Hepatocyte (in vitro differentiated cells): Measurements from ENCODE around the gene PAM. TPM values are rescaled to one million over a fixed set of nuclear protein-coding genes. Genes with fewer than 3 reads are reported as not detected.

ENCODE experiments used
- DNase-seq: peaks from one replicate; pipeline ENCODE4 v3.0.0-alpha.2; 2016; ENCODE audit warnings: low spot score
- H2AFZ ChIP-seq: fragments of 200-600 bp; sonication (generic); 2 replicates; pipeline ENCODE4 v1.6.0; 2016; ENCODE audit warnings: antibody characterized with exemption, mild to moderate bottlenecking
- H3K27ac ChIP-seq: fragments of 200-600 bp; sonication (generic); 2 replicates; pipeline ENCODE4 v1.5.1; 2016; ENCODE audit warnings: mild to moderate bottlenecking
- H3K27me3 ChIP-seq: fragments of 200-600 bp; sonication (generic); 2 replicates; pipeline ENCODE4 v1.6.1; 2016
- H3K36me3 ChIP-seq: fragments of 200-600 bp; sonication (generic); replicated peaks from 2 replicates; pipeline ENCODE4 v1.5.1; 2016; ENCODE audit warnings: low read depth; ENCODE audit not compliant: insufficient read depth
- H3K4me1 ChIP-seq: fragments of 200-600 bp; sonication (generic); 2 replicates; pipeline ENCODE4 v1.5.1; 2016; ENCODE audit warnings: mild to moderate bottlenecking, moderate library complexity; ENCODE audit not compliant: insufficient read depth
- H3K4me2 ChIP-seq: fragments of 200-600 bp; sonication (generic); 2 replicates; pipeline ENCODE4 v1.6.0; 2016
- H3K4me3 ChIP-seq: fragments of 200-600 bp; sonication (generic); 2 replicates; pipeline ENCODE4 v1.5.1; 2016; ENCODE audit warnings: mild to moderate bottlenecking
- H3K79me2 ChIP-seq: fragments of 200-600 bp; sonication (generic); 2 replicates; pipeline ENCODE4 v1.6.0; 2017; ENCODE audit warnings: mild to moderate bottlenecking
- H3K9me2 ChIP-seq: fragments of 200-600 bp; sonication (generic); replicated peaks from 2 replicates; pipeline ENCODE4 v1.6.0; 2017; ENCODE audit warnings: mild to moderate bottlenecking; ENCODE audit not compliant: insufficient read depth
- H3K9me3 ChIP-seq: fragments of 200-600 bp; sonication (generic); 2 replicates; pipeline ENCODE4 v1.5.1; 2016; ENCODE audit warnings: low read depth, mild to moderate bottlenecking
- H4K20me1 ChIP-seq: fragments of 200-600 bp; sonication (generic); 2 replicates; pipeline ENCODE4 v1.6.0; 2016; ENCODE audit warnings: mild to moderate bottlenecking; ENCODE audit not compliant: insufficient read depth, poor library complexity, severe bottlenecking
- CTCF ChIP-seq: fragments of 200-600 bp; sonication (generic); IDR thresholded peaks from 2 replicates; pipeline ENCODE4 v1.5.1; 2016; ENCODE audit warnings: antibody characterized with exemption, mild to moderate bottlenecking; ENCODE audit not compliant: poor library complexity
- EZH2 ChIP-seq: fragments of 200-600 bp; sonication (generic); IDR thresholded peaks from 2 replicates; pipeline ENCODE4 v1.6.1; 2016; ENCODE audit warnings: antibody characterized with exemption, mild to moderate bottlenecking, borderline replicate concordance
- EZH2phosphoT487 ChIP-seq: fragments of 200-600 bp; sonication (generic); IDR thresholded peaks from one replicate; pipeline ENCODE4 v1.6.1; 2018; ENCODE audit warnings: antibody characterized with exemption, mild to moderate bottlenecking, low read depth, moderate library complexity; ENCODE audit not compliant: unreplicated experiment, severe bottlenecking
- WGBS: methylation state at CpG from one replicate; pipeline ENCODE4 v1.1.6; 2016; ENCODE audit warnings: low lambda C conversion rate; ENCODE audit errors: missing lambda C conversion rate; 5-methylcytosine and 5-hydroxymethylcytosine counted together
- polyA plus RNA-seq: library from polyadenylated mRNA; unstranded; fragments of >200 nt; fragmentation: Nextera tagmentation; extraction: Ambion mirVana; gene quantifications from 2 replicates; pipeline ENCODE4 v1.2.1, GENCODE V29; 2016
- total RNA-seq: library from RNA; depleted of rRNA; stranded (reverse); fragments of >200 nt; gene quantifications from 2 replicates; pipeline ENCODE4 v1.2.3, GENCODE V29; 2014

Gene PAM
- total and polyA plus RNA-seq, 2 experiments from 2014 or later = 118 to 158 TPM

GRCh38 chr5:102975045-102975444 is 219.9 kb downstream of the PAM start:
- H2AFZ ChIP-seq = no peak overlapping the region
- WGBS = 93% methylated on average over 4 of the region's 4 CpGs
- DNase-seq = no peak
- no peak overlapping the region for H3K4me2 ChIP-seq
- no peak overlapping the region for H3K4me3 ChIP-seq
- H3K27me3 ChIP-seq = no peaks in the 10 kb centered on the region
- H4K20me1 ChIP-seq = no peaks in the 10 kb centered on the region
- no peak overlapping the region for H3K27ac ChIP-seq
- TF ChIP-seq EZH2phosphoT487 (no peak), EZH2 (no peak), CTCF (no peak)
- H3K4me1 ChIP-seq = no peaks in the 10 kb centered on the region
- H3K36me3 ChIP-seq = no peaks in the 10 kb centered on the region
- no peaks in the 10 kb centered on the region for H3K9me3 ChIP-seq
- no peaks in the 10 kb centered on the region for H3K9me2 ChIP-seq
- H3K79me2 ChIP-seq = no peaks in the 10 kb centered on the region

GRCh38 chr5:102975457-102976182 is 220.5 kb downstream of the PAM start:
- H3K9me3 ChIP-seq = no peaks in the 10 kb centered on the region
- no peaks in the 10 kb centered on the region for H3K27me3 ChIP-seq
- H3K4me2 ChIP-seq = no peak overlapping the region
- H3K4me3 ChIP-seq = no peak overlapping the region
- no peaks in the 10 kb centered on the region for H3K36me3 ChIP-seq
- no peak overlapping the region for H3K27ac ChIP-seq
- H3K9me2 ChIP-seq = no peaks in the 10 kb centered on the region
- DNase-seq = no peak
- 94% methylated on average over 3 of the region's 3 CpGs for WGBS
- H3K4me1 ChIP-seq = no peaks in the 10 kb centered on the region
- H3K79me2 ChIP-seq = no peaks in the 10 kb centered on the region
- no peak for TF ChIP-seq EZH2phosphoT487
- no peak for TF ChIP-seq EZH2
- no peak for TF ChIP-seq CTCF
- H2AFZ ChIP-seq = no peak overlapping the region
- no peaks in the 10 kb centered on the region for H4K20me1 ChIP-seq

GRCh38 chr5:102981957-102982635 is 227.0 kb downstream of the PAM start:
- H3K36me3 ChIP-seq = no peaks in the 10 kb centered on the region
- H3K9me3 ChIP-seq = no peaks in the 10 kb centered on the region
- TF ChIP-seq EZH2phosphoT487 (no peak), CTCF (no peak), EZH2 (no peak)
- DNase-seq = no peak
- H4K20me1 ChIP-seq = no peaks in the 10 kb centered on the region
- H3K9me2 ChIP-seq = no peaks in the 10 kb centered on the region
- no peaks in the 10 kb centered on the region for H3K27me3 ChIP-seq
- H2AFZ ChIP-seq = no peak overlapping the region
- no peak overlapping the region for H3K27ac ChIP-seq
- no peaks in the 10 kb centered on the region for H3K79me2 ChIP-seq
- 95% methylated on average over 3 of the region's 3 CpGs for WGBS
- no peaks in the 10 kb centered on the region for H3K4me1 ChIP-seq
- H3K4me2 ChIP-seq = no peak overlapping the region
- H3K4me3 ChIP-seq = no peak overlapping the region
